IgD-negative memory B cell (primary cell): ENCODE data around the gene LPCAT3. TPM values are rescaled to one million over a fixed set of nuclear protein-coding genes. Genes with fewer than 3 reads are reported as not detected.

Experiments used
- H3K27ac Mint-ChIP-seq, 3 donors: one replicate each; pipeline ENCODE4 v1.8.0; 2020 to 2022; ENCODE audit warnings: mild to moderate bottlenecking in 3 of 3, mixed read lengths in 3 of 3, moderate library complexity in 1 of 3
- H3K27me3 Mint-ChIP-seq: one replicate; pipeline ENCODE4 v1.8.0; 2021; ENCODE audit warnings: mixed read lengths
- H3K36me3 Mint-ChIP-seq: one replicate; pipeline ENCODE4 v1.8.0; 2020; ENCODE audit warnings: mild to moderate bottlenecking, mixed read lengths
- H3K4me1 Mint-ChIP-seq, 3 donors: one replicate each; pipeline ENCODE4 v1.8.0; 2020 to 2022; ENCODE audit warnings: mixed read lengths in 3 of 3, mild to moderate bottlenecking in 1 of 3
- H3K4me3 Mint-ChIP-seq, 4 donors: one replicate each; pipeline ENCODE4 v1.8.0; 2020 to 2022; ENCODE audit warnings: mild to moderate bottlenecking in 4 of 4, mixed read lengths in 4 of 4, moderate library complexity in 3 of 4
- H3K9me3 Mint-ChIP-seq, 3 donors: one replicate each; pipeline ENCODE4 v1.8.0; 2020 to 2021; ENCODE audit warnings: mixed read lengths in 3 of 3, mild to moderate bottlenecking in 1 of 3
- polyA plus RNA-seq: library from polyadenylated mRNA; unstranded; fragments of 300-500 nt; fragmentation: Illumina TruSeq; gene quantifications from one replicate; pipeline ENCODE4 v1.2.3, GENCODE V29; 2021

The LPCAT3 gene
- polyA plus RNA-seq, 1 donor from 2014 or later: 11.6 TPM

DNA sequence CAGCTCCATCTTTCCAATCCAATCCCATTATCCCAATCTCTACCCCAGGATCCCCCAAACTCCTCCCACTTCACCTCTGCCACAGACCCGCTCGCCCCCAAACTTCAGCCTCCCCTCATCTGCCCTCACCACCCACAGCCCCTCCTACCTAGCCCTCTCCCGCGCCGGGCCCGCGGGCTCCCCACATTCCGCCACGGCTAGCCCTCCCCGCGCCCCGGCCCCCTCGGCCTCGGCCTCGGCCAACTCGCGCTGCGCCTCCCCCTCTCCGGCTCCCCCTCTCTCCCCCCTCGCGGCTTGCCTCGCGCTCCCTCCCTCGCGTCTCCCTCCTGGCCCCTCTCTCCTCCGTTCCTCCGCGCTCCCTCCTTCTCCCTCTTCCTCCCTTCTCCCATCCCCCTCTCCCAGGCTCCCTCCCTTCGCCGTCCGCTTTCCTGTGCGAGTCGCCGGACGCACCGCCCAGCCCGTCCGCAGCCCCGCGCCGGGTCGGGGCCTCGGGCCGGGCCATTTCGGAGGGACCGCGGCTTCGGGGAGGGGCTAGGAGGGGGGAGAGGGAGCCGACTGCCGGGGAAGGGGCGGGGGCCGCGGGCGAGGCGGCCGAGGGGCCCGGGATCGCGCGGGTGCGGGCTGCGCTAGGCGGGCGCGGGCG is 90.8 kb downstream of the LPCAT3 start, which contains the start of gene ATN1:
Gene ATN1, plus strand, starts transcription at position 581 of the 643 bp plus-strand sequence. CDS start 6,043 bp downstream, outside the sequence.
- H3K27me3 Mint-ChIP-seq: no peaks in the 10 kb centered on the region
- H3K4me1 Mint-ChIP-seq: peaks cover 36 to 48% (median 40%) of the 10 kb centered on the region in 3 donors
- peak within 1 kb of the TSS; percentile 92 to 97 (median 93) for H3K27ac Mint-ChIP-seq
- H3K9me3 Mint-ChIP-seq: no peaks in the 10 kb centered on the region
- H3K36me3 Mint-ChIP-seq: no peaks in the 10 kb centered on the region
- H3K4me3 Mint-ChIP-seq: peak within 1 kb of the TSS; percentile 84 to 95 (median 94)

Other genes starting within 250 kb of the LPCAT3 start
- 0.88 TPM for gene LAG3, start 246.0 kb downstream of the LPCAT3 start, polyA plus RNA-seq
- 6.6 TPM for gene CD4, start 228.9 kb downstream of the LPCAT3 start, polyA plus RNA-seq
- not detected for gene GPR162, start 196.7 kb downstream of the LPCAT3 start, polyA plus RNA-seq
- gene P3H3, start 190.1 kb downstream of the LPCAT3 start, polyA plus RNA-seq: not detected
- gene GNB3, start 177.6 kb downstream of the LPCAT3 start, polyA plus RNA-seq: not detected
- gene CDCA3, start 167.2 kb downstream of the LPCAT3 start, polyA plus RNA-seq: 0.60 TPM
- 33.2 TPM for gene USP5, start 166.3 kb downstream of the LPCAT3 start, polyA plus RNA-seq
- 490 TPM for gene TPI1, start 150.9 kb downstream of the LPCAT3 start, polyA plus RNA-seq
- 10.6 TPM for gene SPSB2, start 145.2 kb downstream of the LPCAT3 start, polyA plus RNA-seq
- 4.9 TPM for gene LRRC23, start 113.7 kb downstream of the LPCAT3 start, polyA plus RNA-seq
- 21.7 TPM for gene ENO2, start 103.9 kb downstream of the LPCAT3 start, polyA plus RNA-seq
- gene ATN1, start 90.5 kb downstream of the LPCAT3 start, polyA plus RNA-seq: 1.4 TPM
- gene RNU7-1, start 74.7 kb downstream of the LPCAT3 start, polyA plus RNA-seq: not detected
- 141 TPM for gene C12orf57, start 74.5 kb downstream of the LPCAT3 start, polyA plus RNA-seq
- 1,038 TPM for gene PTPN6, start 67.1 kb downstream of the LPCAT3 start, polyA plus RNA-seq
- 123 TPM for gene PHB2, start 47.8 kb downstream of the LPCAT3 start, polyA plus RNA-seq
- 62.0 TPM for gene EMG1, start 47.6 kb downstream of the LPCAT3 start, polyA plus RNA-seq
- not detected for gene C1S, start 42.2 kb upstream of the LPCAT3 start, polyA plus RNA-seq
- gene C1R, start 74.0 kb upstream of the LPCAT3 start, polyA plus RNA-seq: not detected
- 8.2 TPM for gene C1RL, start 90.7 kb upstream of the LPCAT3 start, polyA plus RNA-seq
- gene RBP5, start 110.4 kb upstream of the LPCAT3 start, polyA plus RNA-seq: not detected
- 2.9 TPM for gene CLSTN3, start 111.9 kb upstream of the LPCAT3 start, polyA plus RNA-seq
- 18.2 TPM for gene PEX5, start 171.2 kb upstream of the LPCAT3 start, polyA plus RNA-seq